GM23338 (cell line): ENCODE measurements around the gene MT1A.

Experiments
- CTCF ChIP-seq, 2 experiments: fragments of 200-600 bp in 1 of 2; sonication (generic) in 1 of 2; conservative IDR thresholded peaks; 2 replicates each; pipeline versions ENCODE4 v1.5.1 to v1.6.1; 2016 to 2017; ENCODE audit warnings: antibody characterized with exemption in 2 of 2, low read depth in 2 of 2, mild to moderate bottlenecking in 2 of 2, moderate library complexity in 1 of 2
- EZH2phosphoT487 ChIP-seq: fragments of 200-600 bp; sonication (generic); IDR thresholded peaks from one replicate; pipeline ENCODE4 v1.8.1; 2018; ENCODE audit warnings: antibody characterized with exemption; ENCODE audit not compliant: unreplicated experiment
- POLR2AphosphoS5 ChIP-seq: IDR thresholded peaks from 2 replicates; pipeline ENCODE4 v1.6.1; 2016; ENCODE audit warnings: antibody characterized with exemption, low read depth
- STAT1 ChIP-seq: IDR thresholded peaks from one replicate; pipeline ENCODE4 v1.6.1; 2016; ENCODE audit warnings: antibody characterized with exemption; ENCODE audit not compliant: unreplicated experiment

DNA sequence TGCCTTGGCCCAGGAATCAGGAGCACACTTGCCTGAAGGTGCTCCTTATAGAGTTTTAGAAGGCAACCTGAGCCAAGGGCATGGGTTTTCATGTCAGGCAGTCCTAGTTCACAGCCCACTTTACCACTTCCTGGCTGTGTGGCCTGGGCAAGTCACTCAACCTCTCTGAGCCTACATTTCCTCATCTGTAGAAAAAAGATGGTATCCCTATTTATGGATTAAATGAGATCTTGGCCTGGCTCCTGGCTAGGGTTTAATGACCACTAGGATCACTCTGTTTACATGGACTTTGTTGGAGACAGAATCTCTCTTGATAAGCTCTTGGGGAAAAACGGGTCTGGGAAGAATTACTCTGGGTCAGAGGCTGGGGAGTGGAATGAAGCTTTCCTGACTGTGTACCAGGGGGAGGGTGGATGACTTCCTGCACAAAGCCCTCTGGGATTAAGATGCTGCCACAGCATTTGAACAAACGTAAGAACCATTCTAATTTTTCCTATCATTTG, 27.8 kb upstream of the MT1A start:
- TF ChIP-seq CTCF (conservative IDR thresholded peaks at IDR 0.05; ENCODE audit: low read depth in 2 of 2) (no peak), STAT1 (no peak), EZH2phosphoT487 (no peak), POLR2AphosphoS5 (no peak)
